CD4-positive, alpha-beta memory T cell (primary cell): ENCODE results near the gene PRRC2B. TPM values are rescaled to one million over a fixed set of nuclear protein-coding genes. Genes with fewer than 3 reads are reported as not detected.
"Not testable (repeated sequence)": the region's sequence is repeated elsewhere in the genome, so short reads cannot be mapped to it uniquely, and the experiment has no call there.

Source experiments
- CTCF ChIA-PET: fragments of 350-600 bp; sonication (Branson Sonifier 250); formaldehyde crosslinking; loops from one replicate; lab custom pipeline; 2021; ENCODE audit warnings: inconsistent platforms; ENCODE audit not compliant: partially characterized antibody; lab: Charles Lee
- POLR2A ChIA-PET: fragments of 350-600 bp; sonication (Branson Sonifier 250); formaldehyde crosslinking; loops from one replicate; lab custom pipeline; 2021; ENCODE audit not compliant: partially characterized antibody; lab: Charles Lee
- DNase-seq, 5 donors: peaks; one replicate each; pipeline versions ENCODE4 v3.0.0 to v3.0.0-alpha.2; 2020 to 2022; ENCODE audit warnings: mixed read lengths in 1 of 5
- H3K27ac ChIP-seq: one replicate; pipeline ENCODE4 v1.7.0; 2013; ENCODE audit warnings: low read depth, low read length
- H3K27me3 ChIP-seq: 2 replicates; pipeline ENCODE4 v1.7.0; 2013; ENCODE audit warnings: mild to moderate bottlenecking, low read length, moderate library complexity; ENCODE audit not compliant: insufficient read depth
- H3K36me3 ChIP-seq: 2 replicates; pipeline ENCODE4 v1.7.0; 2013; ENCODE audit warnings: mild to moderate bottlenecking, low read length, moderate library complexity; ENCODE audit not compliant: insufficient read depth
- H3K4me1 ChIP-seq: 2 replicates; pipeline ENCODE4 v1.7.0; 2013; ENCODE audit warnings: mild to moderate bottlenecking, low read length, moderate library complexity; ENCODE audit not compliant: insufficient read depth
- H3K4me3 ChIP-seq, 2 donors: one replicate each; pipeline ENCODE4 v1.7.0; 2013; ENCODE audit warnings: low read length in 2 of 2, mild to moderate bottlenecking in 1 of 2
- H3K9me3 ChIP-seq, 2 donors: one replicate each; pipeline ENCODE4 v1.7.0; 2013; ENCODE audit warnings: low read length in 2 of 2, control low read depth in 1 of 2; ENCODE audit not compliant: control insufficient read depth in 1 of 2
- H3K27ac Mint-ChIP-seq, 7 donors: one replicate each; pipeline ENCODE4 v1.8.0; 2020 to 2021; ENCODE audit warnings: mixed read lengths in 7 of 7, mild to moderate bottlenecking in 6 of 7, inconsistent platforms in 3 of 7, moderate library complexity in 3 of 7
- H3K27me3 Mint-ChIP-seq, 2 donors: one replicate each; pipeline ENCODE4 v1.8.0; 2020 to 2021; ENCODE audit warnings: mixed read lengths in 2 of 2
- H3K36me3 Mint-ChIP-seq, 2 donors: one replicate each; pipeline ENCODE4 v1.8.0; 2020 to 2021; ENCODE audit warnings: mixed read lengths in 2 of 2, inconsistent platforms in 1 of 2, mild to moderate bottlenecking in 1 of 2
- H3K4me1 Mint-ChIP-seq, 4 donors: one replicate each; pipeline ENCODE4 v1.8.0; 2020 to 2021; ENCODE audit warnings: mixed read lengths in 4 of 4, mild to moderate bottlenecking in 1 of 4
- H3K4me3 Mint-ChIP-seq, 8 donors: one replicate each; pipeline ENCODE4 v1.8.0; 2020 to 2021; ENCODE audit warnings: mixed read lengths in 8 of 8, mild to moderate bottlenecking in 7 of 8, moderate library complexity in 6 of 8, inconsistent platforms in 3 of 8
- H3K9me3 Mint-ChIP-seq, 8 donors: one replicate each; pipeline ENCODE4 v1.8.0; 2020 to 2021; ENCODE audit warnings: mixed read lengths in 8 of 8, mild to moderate bottlenecking in 5 of 8, inconsistent platforms in 3 of 8, moderate library complexity in 1 of 8
- intact Hi-C: fragments of 100-400 bp; cut with micrococcal nuclease; formaldehyde crosslinking; loops from one replicate; pipeline ENCODE4 v1.15.1; 2023
- polyA plus RNA-seq, 2 donors: library from polyadenylated mRNA; unstranded; fragments of 300-500 nt; fragmentation: Illumina TruSeq; gene quantifications; one replicate each; pipeline ENCODE4 v1.2.3, GENCODE V29; 2021
- total RNA-seq, 2 experiments: library from RNA; stranded (reverse); gene quantifications; one replicate each; pipeline ENCODE4 v1.2.3, GENCODE V29; 2021

PRRC2B gene
- total and polyA plus RNA-seq, 4 experiments from 2014 or later: 2.7 to 343 (median 191) TPM

DNA sequence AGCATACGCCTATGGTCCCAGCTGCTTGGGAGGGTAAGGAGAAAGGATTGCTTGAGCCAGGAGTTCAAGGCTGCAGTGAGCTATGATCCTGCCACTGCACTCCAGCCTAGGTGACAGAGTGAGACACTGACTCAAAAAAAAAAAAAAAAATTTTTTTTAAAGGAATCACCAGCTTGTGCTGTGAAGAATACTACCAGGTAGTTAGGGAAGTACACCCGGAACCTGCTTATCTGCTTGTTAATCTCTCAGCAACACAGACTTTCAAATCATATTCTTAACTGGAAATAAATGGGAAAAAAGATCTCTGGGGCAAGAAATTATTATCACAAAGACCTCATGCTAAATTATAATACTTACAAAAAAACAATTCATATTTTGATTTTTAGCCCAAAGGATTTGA is 26.4 kb upstream of the PRRC2B start:
- Mint-ChIP-seq H3K4me3 (no peak overlapping the region), H3K27ac (no peak overlapping the region), H3K9me3 (no peaks in the 10 kb centered on the region), H3K36me3 (no peaks in the 10 kb centered on the region), H3K27me3 (no peaks in the 10 kb centered on the region), H3K4me1 (peaks cover 5 to 11% (median 8%) of the 10 kb centered on the region in 4 donors)
- Histone ChIP-seq H3K4me3 (no peak overlapping the region), H3K9me3 (no peaks in the 10 kb centered on the region), H3K27me3 (no peaks in the 10 kb centered on the region), H3K36me3 (no peaks in the 10 kb centered on the region), H3K4me1 (peaks cover 7% of the 10 kb centered on the region), H3K27ac (no peak overlapping the region)
- intact Hi-C loops: no loop called here
- DNase-seq: no peak
- ChIA-PET POLR2A (no interaction called here), CTCF (interaction anchor here (0.8 to 3.9 kb wide), 7 partner anchors 18 to 378 kb away, joined by 3 to 16 read pairs (median 4); no protein-coding TSS in a partner anchor)

- no peaks in the 10 kb centered on the region for H3K27me3 Mint-ChIP-seq
- H3K36me3 Mint-ChIP-seq: no peaks in the 10 kb centered on the region
- H3K27ac ChIP-seq: no peak overlapping the region
- no peak overlapping the region for H3K4me3 Mint-ChIP-seq
- intact Hi-C loops: loop anchor here (5.0 kb wide), 2 partner anchors 107 to 132 kb away; partner anchors contain the start of gene POMT1
- H3K9me3 ChIP-seq: no peaks in the 10 kb centered on the region
- no peak for DNase-seq
- H3K27me3 ChIP-seq: no peaks in the 10 kb centered on the region
- H3K9me3 Mint-ChIP-seq: no peaks in the 10 kb centered on the region
- POLR2A ChIA-PET: interaction anchor here (4.5 kb wide), 1 partner anchor 37 kb away, joined by 44 read pairs; no protein-coding TSS in a partner anchor
- peaks cover 16% of the 10 kb centered on the region for H3K4me1 ChIP-seq
- peaks cover 10 to 24% (median 14%) of the 10 kb centered on the region in 4 donors for H3K4me1 Mint-ChIP-seq
- no peaks in the 10 kb centered on the region for H3K36me3 ChIP-seq
- no peak overlapping the region for H3K4me3 ChIP-seq
- H3K27ac Mint-ChIP-seq: no peak overlapping the region
- CTCF ChIA-PET: no interaction called here
Observed at GRCh38 chr9:131370638-131371037, 23.2 kb upstream of the PRRC2B start.

- Mint-ChIP-seq H3K4me3 (peak overlapping the region; percentile 81 to 97 (median 92)), H3K4me1 (peaks cover 8 to 24% (median 14%) of the 10 kb centered on the region in 4 donors), H3K27ac (peak overlapping the region; percentile 86 to 99 (median 98))
- not testable (repeated sequence) for DNase-seq, H3K9me3 Mint-ChIP-seq, H3K27me3 ChIP-seq, H3K36me3 ChIP-seq, H3K9me3 ChIP-seq, H3K36me3 Mint-ChIP-seq, H3K27me3 Mint-ChIP-seq
- Histone ChIP-seq H3K27ac (peak overlapping the region; percentile 71), H3K4me1 (peaks cover 16% of the 10 kb centered on the region), H3K4me3 (peak overlapping the region in 1 of 2 donors; percentile 83)
- intact Hi-C loops: loop anchor here (2.0 to 5.0 kb wide), 3 partner anchors 22 to 130 kb away; partner anchors contain the start of genes POMT1 and PRRC2B
- CTCF ChIA-PET: interaction anchor here (0.7 to 2.4 kb wide), 19 partner anchors 23 to 383 kb away, joined by 3 to 19 read pairs (median 4); no protein-coding TSS in a partner anchor
- POLR2A ChIA-PET: interaction anchor here (0.6 to 4.5 kb wide), 35 partner anchors 9 to 869 kb away, joined by 3 to 80 read pairs (median 6); partner anchors contain the start of genes FAM78A, MED27, NUP214 and POMT1
Observed at GRCh38 chr9:131372599-131372973, 21.3 kb upstream of the PRRC2B start.

DNA sequence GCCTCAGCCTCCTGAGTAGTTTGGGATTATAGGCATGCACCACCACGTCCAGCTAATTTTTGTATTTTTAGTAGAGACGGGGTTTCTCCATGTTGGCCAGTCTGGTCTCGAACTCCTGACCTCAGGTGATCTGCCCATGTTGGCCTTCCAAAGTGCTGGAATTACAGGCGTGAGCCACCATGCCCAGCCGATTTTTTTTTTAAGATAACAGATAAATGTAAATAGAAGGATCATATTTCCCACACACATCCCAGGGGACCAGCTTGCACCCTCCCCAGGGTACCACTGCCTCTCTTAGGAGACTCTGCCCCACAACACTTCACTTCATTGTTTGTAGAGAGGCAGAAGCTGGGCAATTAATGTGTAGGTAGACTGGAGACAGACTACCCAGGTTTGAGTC is 19.2 kb upstream of the PRRC2B start:
- Mint-ChIP-seq H3K4me1 (peaks cover 8 to 24% (median 14%) of the 10 kb centered on the region in 4 donors), H3K4me3 (peak overlapping the region in 2 of 8 donors; percentile 21 to 34), H3K27ac (peak overlapping the region in 2 of 7 donors; percentile 35 to 86)
- peaks cover 16% of the 10 kb centered on the region for H3K4me1 ChIP-seq
- DNase-seq, H3K9me3 Mint-ChIP-seq, H3K27me3 ChIP-seq, H3K36me3 Mint-ChIP-seq, H3K27me3 Mint-ChIP-seq, H3K9me3 ChIP-seq, H3K36me3 ChIP-seq, H3K4me3 ChIP-seq, H3K27ac ChIP-seq: not testable (repeated sequence)
- intact Hi-C loops: loop anchor here (5.0 kb wide), 2 partner anchors 103 to 128 kb away; partner anchors contain the start of gene POMT1
- CTCF ChIA-PET: interaction anchor here (1.1 to 2.2 kb wide), 2 partner anchors 25 to 126 kb away, joined by 3 to 8 read pairs; no protein-coding TSS in a partner anchor
- POLR2A ChIA-PET: interaction anchor here (1.9 to 4.5 kb wide), 2 partner anchors 33 to 249 kb away, joined by 7 to 44 read pairs; partner anchors contain the start of gene NUP214

- no peak overlapping the region for H3K27ac Mint-ChIP-seq
Observed at GRCh38 chr9:131379056-131379455, 14.8 kb upstream of the PRRC2B start.

GRCh38 chr9:131382850-131383729 is 10.8 kb upstream of the PRRC2B start:
- no peaks in the 10 kb centered on the region for H3K36me3 Mint-ChIP-seq
- Histone ChIP-seq H3K4me3 (no peak overlapping the region), H3K9me3 (no peaks in the 10 kb centered on the region), H3K27me3 (no peaks in the 10 kb centered on the region), H3K36me3 (no peaks in the 10 kb centered on the region), H3K27ac (no peak overlapping the region), H3K4me1 (no peaks in the 10 kb centered on the region)
- intact Hi-C loops: no loop called here
- POLR2A ChIA-PET: interaction anchor here (1.3 kb wide), 1 partner anchor 137 kb away, joined by 3 read pairs; no protein-coding TSS in a partner anchor
- H3K4me1 Mint-ChIP-seq: peaks cover 0 to 3% (median under 1%) of the 10 kb centered on the region in 4 donors
- no peak for DNase-seq
- H3K27me3 Mint-ChIP-seq: no peaks in the 10 kb centered on the region
- CTCF ChIA-PET: interaction anchor here (0.9 to 1.8 kb wide), 4 partner anchors 10 to 91 kb away, joined by 3 to 5 read pairs (median 4); no protein-coding TSS in a partner anchor
- no peak overlapping the region for H3K4me3 Mint-ChIP-seq
- no peak overlapping the region for H3K27ac Mint-ChIP-seq
- no peaks in the 10 kb centered on the region for H3K9me3 Mint-ChIP-seq

More at GRCh38 chr9:131379056-131379455, 14.8 kb upstream of the PRRC2B start:
- Mint-ChIP-seq H3K9me3 (no peaks in the 10 kb centered on the region), H3K4me1 (peaks cover 0 to 3% (median 1%) of the 10 kb centered on the region in 4 donors), H3K4me3 (no peak overlapping the region), H3K36me3 (no peaks in the 10 kb centered on the region), H3K27me3 (no peaks in the 10 kb centered on the region)
- Histone ChIP-seq H3K4me1 (peaks cover 4% of the 10 kb centered on the region), H3K36me3 (no peaks in the 10 kb centered on the region), H3K4me3 (no peak overlapping the region), H3K9me3 (no peaks in the 10 kb centered on the region), H3K27ac (no peak overlapping the region), H3K27me3 (no peaks in the 10 kb centered on the region)
- no peak for DNase-seq
- CTCF ChIA-PET: interaction anchor here (1.8 kb wide), 1 partner anchor 29 kb away, joined by 6 read pairs; no protein-coding TSS in a partner anchor
- POLR2A ChIA-PET: interaction anchor here (1.0 kb wide), 1 partner anchor 19 kb away, joined by 3 read pairs; no protein-coding TSS in a partner anchor
- intact Hi-C loops: no loop called here
